KMS-11 (cell line): ENCODE results near the gene SCARB1.

Experiments used
- H2AFZ ChIP-seq: fragments of 200-600 bp; sonication (generic); 2 replicates; pipeline ENCODE4 v1.6.1; 2016; ENCODE audit warnings: antibody characterized with exemption, mixed run types, low read depth
- H3K27ac ChIP-seq: fragments of 200-600 bp; sonication (generic); 2 replicates; pipeline ENCODE4 v1.6.1; 2016; ENCODE audit warnings: mild to moderate bottlenecking, mixed run types
- H3K27me3 ChIP-seq: fragments of 200-600 bp; sonication (generic); 2 replicates; pipeline ENCODE4 v1.6.1; 2017; ENCODE audit warnings: mild to moderate bottlenecking, low read depth, mixed run types, moderate library complexity; ENCODE audit not compliant: insufficient read depth
- H3K36me3 ChIP-seq: fragments of 200-600 bp; sonication (generic); 2 replicates; pipeline ENCODE4 v1.6.1; 2017; ENCODE audit warnings: mild to moderate bottlenecking, mixed run types; ENCODE audit not compliant: insufficient read depth
- H3K4me1 ChIP-seq: fragments of 200-600 bp; sonication (generic); 2 replicates; pipeline ENCODE4 v1.6.1; 2016; ENCODE audit warnings: mild to moderate bottlenecking, low read depth, mixed run types; ENCODE audit not compliant: poor library complexity, severe bottlenecking
- H3K4me2 ChIP-seq: fragments of 200-600 bp; sonication (generic); 2 replicates; pipeline ENCODE4 v1.7.0; 2016; ENCODE audit warnings: mild to moderate bottlenecking, mixed run types
- H3K4me3 ChIP-seq: fragments of 200-600 bp; sonication (generic); IDR thresholded peaks from 2 replicates; pipeline ENCODE4 v1.6.1; 2017; ENCODE audit warnings: low read depth, low read length, mixed read lengths; ENCODE audit not compliant: insufficient read depth
- H3K79me2 ChIP-seq: fragments of 200-600 bp; sonication (generic); 2 replicates; pipeline ENCODE4 v1.6.1; 2016; ENCODE audit warnings: low read depth, mixed run types; ENCODE audit not compliant: insufficient read depth
- H3K9ac ChIP-seq: fragments of 200-600 bp; sonication (generic); 2 replicates; pipeline ENCODE4 v1.6.1; 2016; ENCODE audit warnings: mild to moderate bottlenecking, mixed run types
- H4K20me1 ChIP-seq: fragments of 200-600 bp; sonication (generic); 2 replicates; pipeline ENCODE4 v1.6.1; 2016; ENCODE audit warnings: mild to moderate bottlenecking, mixed run types; ENCODE audit not compliant: insufficient read depth
- TF ChIP-seq, protein P1 (sequence below): fragments of 200-600 bp; sonication (generic); conservative IDR thresholded peaks from 2 replicates; pipeline ENCODE4 v1.6.1; 2017; ENCODE audit warnings: low read depth, mild to moderate bottlenecking, antibody characterized with exemption, low read length, moderate library complexity, mixed read lengths

Gene SCARB1

DNA sequence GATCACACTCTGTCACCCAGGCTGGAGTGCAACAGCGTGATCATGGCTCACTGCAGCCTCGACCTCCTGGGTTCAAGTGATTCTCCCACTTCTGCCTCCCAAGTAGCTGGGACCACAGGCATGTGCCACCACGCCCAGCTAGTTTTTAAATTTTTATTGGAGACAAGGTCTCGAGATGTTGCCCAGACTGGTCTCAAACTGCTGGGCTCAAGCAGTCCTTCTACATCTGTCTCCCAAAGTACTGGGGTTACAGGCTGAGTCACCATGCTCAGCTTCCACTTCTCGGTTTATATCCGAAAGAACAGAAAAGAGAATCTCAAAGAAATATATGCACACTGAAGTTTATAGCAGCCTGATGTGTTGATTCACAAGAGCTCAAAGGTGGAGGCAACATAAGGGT lies 107.5 kb downstream of the SCARB1 start:
- no peak overlapping the region for H3K4me2 ChIP-seq
- TF ChIP-seq, protein P1, sequence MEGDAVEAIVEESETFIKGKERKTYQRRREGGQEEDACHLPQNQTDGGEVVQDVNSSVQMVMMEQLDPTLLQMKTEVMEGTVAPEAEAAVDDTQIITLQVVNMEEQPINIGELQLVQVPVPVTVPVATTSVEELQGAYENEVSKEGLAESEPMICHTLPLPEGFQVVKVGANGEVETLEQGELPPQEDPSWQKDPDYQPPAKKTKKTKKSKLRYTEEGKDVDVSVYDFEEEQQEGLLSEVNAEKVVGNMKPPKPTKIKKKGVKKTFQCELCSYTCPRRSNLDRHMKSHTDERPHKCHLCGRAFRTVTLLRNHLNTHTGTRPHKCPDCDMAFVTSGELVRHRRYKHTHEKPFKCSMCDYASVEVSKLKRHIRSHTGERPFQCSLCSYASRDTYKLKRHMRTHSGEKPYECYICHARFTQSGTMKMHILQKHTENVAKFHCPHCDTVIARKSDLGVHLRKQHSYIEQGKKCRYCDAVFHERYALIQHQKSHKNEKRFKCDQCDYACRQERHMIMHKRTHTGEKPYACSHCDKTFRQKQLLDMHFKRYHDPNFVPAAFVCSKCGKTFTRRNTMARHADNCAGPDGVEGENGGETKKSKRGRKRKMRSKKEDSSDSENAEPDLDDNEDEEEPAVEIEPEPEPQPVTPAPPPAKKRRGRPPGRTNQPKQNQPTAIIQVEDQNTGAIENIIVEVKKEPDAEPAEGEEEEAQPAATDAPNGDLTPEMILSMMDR = no peak

GRCh38 chr12:124755801-124756148 lies 107.9 kb downstream of the SCARB1 start:
- no peaks in the 10 kb centered on the region for H3K79me2 ChIP-seq
- no peaks in the 10 kb centered on the region for H3K27me3 ChIP-seq
- H3K9ac ChIP-seq = no peak overlapping the region
- no peak overlapping the region for H3K27ac ChIP-seq
- H3K36me3 ChIP-seq = no peaks in the 10 kb centered on the region
- TF ChIP-seq, protein P1 = no peak
- no peak overlapping the region for H2AFZ ChIP-seq
- no peaks in the 10 kb centered on the region for H3K4me1 ChIP-seq
- no peak overlapping the region for H3K4me2 ChIP-seq
- H4K20me1 ChIP-seq = no peaks in the 10 kb centered on the region
- no peak overlapping the region for H3K4me3 ChIP-seq

More for the DNA sequence above, 107.5 kb downstream of the SCARB1 start:
- Histone ChIP-seq H3K27me3 (no peaks in the 10 kb centered on the region), H3K4me1 (no peaks in the 10 kb centered on the region), H4K20me1 (no peaks in the 10 kb centered on the region), H3K4me3 (no peak overlapping the region), H3K9ac (no peak overlapping the region), H3K36me3 (no peaks in the 10 kb centered on the region), H2AFZ (no peak overlapping the region), H3K27ac (no peak overlapping the region), H3K79me2 (no peaks in the 10 kb centered on the region)

- H3K27ac ChIP-seq = no peak overlapping the region
- no peak overlapping the region for H3K4me3 ChIP-seq
- no peak overlapping the region for H3K4me2 ChIP-seq
- no peaks in the 10 kb centered on the region for H3K4me1 ChIP-seq
- H3K79me2 ChIP-seq = no peaks in the 10 kb centered on the region
- no peak overlapping the region for H3K9ac ChIP-seq
- H4K20me1 ChIP-seq = no peaks in the 10 kb centered on the region
- no peaks in the 10 kb centered on the region for H3K27me3 ChIP-seq
- no peak overlapping the region for H2AFZ ChIP-seq
- no peaks in the 10 kb centered on the region for H3K36me3 ChIP-seq
- TF ChIP-seq, protein P1 = no peak
These were observed 108.5 kb downstream of the SCARB1 start for GRCh38 chr12:124754949-124755800.

DNA sequence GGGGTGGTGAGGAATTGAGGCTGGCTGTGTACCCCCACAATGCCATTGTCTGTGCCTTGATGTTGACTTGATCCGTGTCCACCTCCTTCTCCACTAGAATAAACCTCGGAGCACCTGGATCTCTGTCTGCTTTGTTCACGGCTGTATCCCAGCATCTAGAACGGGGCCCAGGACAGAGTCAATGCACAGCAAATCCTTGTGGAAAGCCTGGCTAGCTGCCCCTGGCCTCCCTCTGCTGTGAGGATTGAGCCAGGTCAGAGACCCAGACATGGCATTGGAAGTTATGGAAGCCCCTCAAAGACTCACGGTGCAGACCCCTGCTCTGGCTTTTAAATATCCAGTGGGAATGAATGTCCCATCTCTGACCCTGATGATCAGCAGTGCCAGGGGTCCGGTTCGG lies 109.2 kb downstream of the SCARB1 start:
- Histone ChIP-seq H4K20me1 (no peaks in the 10 kb centered on the region), H3K79me2 (no peaks in the 10 kb centered on the region), H2AFZ (no peak overlapping the region), H3K4me3 (no peak overlapping the region), H3K4me2 (no peak overlapping the region), H3K36me3 (no peaks in the 10 kb centered on the region), H3K27me3 (no peaks in the 10 kb centered on the region), H3K9ac (no peak overlapping the region), H3K27ac (no peak overlapping the region), H3K4me1 (no peaks in the 10 kb centered on the region)
- TF ChIP-seq, protein P1 = no peak
